GM18517 (cell line): ENCODE measurements around the gene KCNJ10.
"Not testable (repeated sequence)": the region's sequence is repeated elsewhere in the genome, so short reads cannot be mapped to it uniquely, and the experiment has no call there.

Source experiments
- ATAC-seq: cut with Tn5 transposase; IDR thresholded peaks from one replicate; pipeline ENCODE4 v1.9.1; 2021; ENCODE audit warnings: mild to moderate bottlenecking, moderate library complexity; ENCODE audit not compliant: unreplicated experiment

KCNJ10 gene

DNA sequence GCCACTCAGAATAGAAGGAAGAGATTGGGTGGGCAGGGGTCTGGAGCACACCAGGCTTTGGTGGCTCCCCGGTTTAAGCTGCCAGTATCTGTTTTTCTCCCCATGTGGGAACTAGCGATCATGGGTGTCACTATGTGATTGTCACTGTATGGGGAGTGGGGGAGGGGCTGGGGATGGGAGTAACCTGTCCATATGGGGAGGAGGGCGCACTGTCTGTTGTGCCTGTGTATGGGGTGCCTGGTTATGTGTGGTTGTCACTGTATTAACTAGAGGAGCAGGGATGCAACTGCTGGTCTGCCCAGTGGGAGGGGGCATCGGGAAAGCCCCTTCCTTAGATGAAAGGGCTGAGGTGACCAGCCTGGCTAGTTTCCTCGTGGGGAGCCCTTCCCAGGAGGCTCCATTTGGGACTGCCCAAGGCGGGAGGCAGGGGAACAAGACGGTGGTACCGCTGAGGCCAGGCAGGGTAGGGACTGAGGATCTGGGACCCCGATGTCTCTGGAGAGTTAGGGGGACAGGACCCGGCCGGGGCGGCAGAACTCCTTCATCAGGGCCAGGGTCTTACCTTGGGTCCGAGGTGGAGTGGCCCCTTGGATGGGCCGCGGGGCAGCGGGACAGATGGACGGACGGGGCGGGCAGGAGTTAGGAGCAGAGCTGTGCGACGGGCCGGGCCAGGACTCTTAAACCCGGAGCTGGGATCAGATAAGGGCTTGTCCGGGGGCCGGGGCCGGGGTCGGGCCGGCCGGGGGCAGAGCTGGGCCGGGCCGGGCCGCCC lies at the start of gene KCNJ10:
Gene KCNJ10 (minus strand): TSS at position 701 of the 772 bp plus-strand sequence. CDS start 27,628 bp downstream, outside the sequence.
- ATAC-seq = no peak

DNA sequence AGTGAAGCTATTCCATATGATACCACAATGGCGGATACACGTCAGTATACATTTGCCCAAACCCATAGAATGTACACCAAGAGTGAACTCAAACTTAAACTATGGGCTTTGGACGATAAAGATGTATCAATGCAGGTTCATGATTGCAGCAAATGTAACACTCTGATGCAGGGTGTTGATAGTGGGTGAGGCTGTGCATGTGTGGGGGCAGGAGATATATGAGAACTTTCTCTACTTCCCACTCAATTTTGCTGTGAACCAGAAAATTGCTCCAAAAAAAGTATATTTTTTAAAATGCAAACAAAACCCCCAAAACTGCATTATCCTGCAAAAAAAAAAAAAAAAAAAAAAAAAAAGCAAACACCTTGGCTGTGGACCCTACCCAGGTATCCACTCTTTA lies 49.0 kb upstream of the KCNJ10 start:
- ATAC-seq = no peak

DNA sequence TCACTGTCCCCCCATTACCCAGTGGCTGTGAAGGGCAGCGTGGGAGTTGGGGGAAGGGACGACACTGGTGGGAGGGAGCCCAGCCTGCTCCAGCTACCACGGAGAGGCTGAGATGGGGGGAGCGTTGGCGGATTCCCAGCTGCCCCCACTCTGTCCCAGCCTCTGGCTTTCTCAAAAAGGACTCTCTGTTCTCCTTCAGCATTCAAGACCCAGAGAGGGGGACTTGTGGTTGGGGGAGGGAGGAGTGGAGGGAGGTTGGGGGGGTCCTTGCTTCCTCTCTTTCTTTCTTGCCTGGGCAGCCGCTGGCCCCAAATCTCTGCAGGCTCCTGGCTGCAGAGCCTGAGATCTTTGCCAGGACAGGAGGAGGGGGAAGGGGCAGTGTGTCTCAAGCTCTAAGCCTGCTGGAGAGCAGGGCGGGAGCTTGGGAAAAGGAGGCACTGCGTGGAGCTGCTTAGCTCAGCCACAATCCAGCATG lies 47.8 kb upstream of the KCNJ10 start:
- no peak for ATAC-seq

DNA sequence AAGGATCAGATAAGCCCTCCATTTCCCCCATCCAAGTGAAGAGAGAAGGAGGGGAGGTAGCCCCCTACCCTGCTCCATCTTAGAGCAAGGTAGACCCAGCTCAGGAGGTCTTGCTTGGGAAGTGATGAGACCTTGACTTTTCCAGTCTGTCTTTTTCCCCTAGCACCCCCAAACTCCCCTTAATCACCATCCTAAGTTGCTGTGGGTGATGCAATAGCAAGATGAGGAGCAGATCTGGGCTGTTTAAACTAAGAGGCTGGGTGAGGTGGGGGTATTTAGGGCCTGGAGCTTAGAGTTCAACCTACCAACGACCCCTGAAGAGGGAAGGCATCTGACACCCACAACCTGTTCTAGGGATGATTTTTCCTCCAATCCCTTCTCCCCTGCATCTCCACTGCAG lies 47.3 kb upstream of the KCNJ10 start:
- ATAC-seq = no peak

DNA sequence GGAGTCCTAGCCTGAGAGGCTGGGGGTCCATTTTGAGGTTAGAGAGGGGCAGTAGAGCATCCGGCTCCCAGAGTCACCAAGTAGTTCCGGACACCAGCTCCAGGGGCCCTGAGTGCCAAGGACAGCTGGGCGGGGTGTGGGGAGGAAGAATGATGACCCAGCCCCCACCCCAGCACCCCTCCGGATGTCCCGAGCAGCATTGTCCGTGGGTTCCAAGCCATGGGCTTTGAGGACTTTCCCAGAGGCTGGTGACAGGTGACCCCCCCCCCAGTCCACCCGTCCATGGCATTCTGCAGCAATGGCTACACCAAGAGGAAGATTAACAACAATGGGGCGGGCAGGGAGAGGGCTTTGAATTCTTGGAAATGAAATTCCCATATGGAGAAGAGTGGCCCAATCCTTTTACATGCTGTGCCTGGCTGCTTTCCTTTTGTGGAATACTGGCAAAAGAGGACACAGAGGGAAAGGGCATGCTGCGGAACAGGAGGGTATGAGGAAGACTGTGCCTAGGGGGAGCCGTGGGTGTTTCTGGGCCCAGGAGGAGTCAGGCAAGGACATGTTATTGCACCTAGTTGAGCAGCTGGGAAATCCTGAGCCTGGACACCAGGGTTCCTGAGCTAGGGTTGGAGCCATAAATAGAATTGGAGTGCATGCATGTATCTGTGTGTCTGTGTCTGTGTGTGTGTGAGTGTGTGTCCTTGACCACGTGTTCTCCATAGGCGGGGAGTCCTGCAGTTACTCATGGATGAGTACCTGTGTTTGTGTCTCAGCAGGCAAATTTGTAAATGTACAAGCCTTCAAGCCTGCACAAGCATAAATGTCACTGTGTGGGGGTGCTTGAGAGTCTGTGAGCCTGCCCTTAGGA lies 46.6 kb upstream of the KCNJ10 start:
- no peak for ATAC-seq

DNA sequence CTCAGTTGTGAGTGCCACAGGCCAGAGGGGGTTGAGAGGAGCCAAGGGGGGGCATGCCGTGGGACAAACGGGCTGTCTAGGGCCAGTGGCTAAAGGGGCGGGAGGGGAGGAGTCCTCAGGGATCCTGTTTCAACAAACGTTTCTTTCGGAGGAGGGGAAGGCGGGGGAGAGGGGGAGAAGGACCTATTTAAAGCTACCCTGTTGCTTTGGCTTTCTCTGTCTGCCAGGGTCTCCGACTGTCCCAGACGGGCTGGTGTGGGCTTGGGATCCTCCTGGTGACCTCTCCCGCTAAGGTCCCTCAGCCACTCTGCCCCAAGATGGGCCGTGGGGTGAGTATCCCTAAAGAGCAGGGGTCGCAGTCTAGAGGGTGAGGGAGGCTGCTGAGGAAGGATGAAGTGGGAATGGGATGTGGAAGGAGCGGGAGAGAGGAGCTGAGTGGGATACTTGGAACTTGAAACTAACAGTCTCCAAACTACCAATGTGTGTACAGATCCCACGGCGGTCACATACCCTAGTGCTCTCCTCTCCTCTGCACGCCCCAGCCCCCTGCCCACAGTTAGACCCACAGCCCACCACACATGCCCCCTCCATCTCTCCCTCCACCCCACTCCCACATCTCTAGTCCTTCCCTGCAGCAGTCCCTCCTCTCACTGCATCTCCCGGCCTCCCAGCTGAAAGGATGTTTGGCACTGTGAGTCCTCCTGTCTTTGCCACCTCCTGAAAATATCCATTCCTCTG lies 45.8 kb upstream of the KCNJ10 start, which contains the start of gene ATP1A2:
Gene ATP1A2 (plus strand): TSS at position 215 of the 738 bp plus-strand sequence. CDS start 103 bp downstream, at position 318.
- ATAC-seq = no peak

DNA sequence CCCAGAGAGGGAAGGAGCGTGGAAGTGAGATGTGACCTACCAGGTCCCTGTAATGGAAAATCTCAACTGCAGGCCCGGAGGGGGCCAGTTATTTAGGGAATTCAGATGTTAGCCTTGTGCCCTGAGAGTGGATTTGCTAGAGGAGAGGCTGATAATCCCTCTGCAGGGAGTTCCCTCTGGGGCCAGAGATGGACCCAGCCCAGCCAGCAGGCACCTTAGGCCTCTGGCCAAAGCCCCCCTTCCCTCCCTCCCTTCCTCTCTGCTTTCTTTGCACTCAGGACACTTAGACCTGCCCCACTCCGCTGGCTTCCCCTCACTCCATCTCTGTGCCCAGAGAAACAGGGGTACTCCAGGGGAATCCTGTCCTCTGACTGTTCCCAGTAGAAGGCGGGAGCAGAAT lies 44.1 kb upstream of the KCNJ10 start:
- ATAC-seq = no peak

DNA sequence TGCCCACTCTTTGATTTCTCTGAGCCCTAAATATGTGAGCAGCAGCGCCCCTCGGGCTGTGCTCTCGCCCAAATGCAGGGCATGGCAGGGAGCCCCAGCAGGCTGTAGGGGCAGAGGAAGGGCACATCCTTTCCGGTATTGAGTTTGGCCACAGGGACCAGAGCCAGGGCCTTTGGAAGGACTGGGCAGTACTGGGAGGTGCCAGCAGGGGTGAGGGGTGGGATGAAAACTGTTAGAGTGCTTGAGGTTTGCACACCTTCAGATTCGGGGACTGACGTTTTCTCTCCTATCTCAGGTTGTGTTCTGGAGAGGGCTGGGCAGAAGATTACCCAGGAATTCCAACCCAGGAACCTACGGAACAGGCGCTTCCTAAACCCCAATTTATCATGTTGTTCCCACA lies 43.4 kb upstream of the KCNJ10 start:
- ATAC-seq = no peak

DNA sequence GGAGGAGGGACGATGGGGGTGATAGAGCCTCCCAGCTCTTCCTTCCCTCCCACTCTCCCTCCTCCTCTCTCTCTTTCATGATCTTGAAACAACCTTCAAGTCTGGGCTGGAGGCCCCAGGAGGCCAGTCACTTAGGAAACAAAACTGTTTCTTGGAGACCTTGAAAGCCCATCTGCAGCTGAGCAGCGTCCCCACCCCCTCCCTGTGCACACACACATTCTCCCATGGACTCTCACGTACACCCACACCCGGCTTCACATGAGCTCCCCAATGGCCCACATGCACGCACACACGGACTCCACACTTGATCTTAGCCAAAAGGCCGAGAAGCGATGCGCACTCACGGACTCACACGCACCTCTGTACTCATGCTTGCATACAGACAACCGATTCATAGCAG lies 42.4 kb upstream of the KCNJ10 start:
- no peak for ATAC-seq

DNA sequence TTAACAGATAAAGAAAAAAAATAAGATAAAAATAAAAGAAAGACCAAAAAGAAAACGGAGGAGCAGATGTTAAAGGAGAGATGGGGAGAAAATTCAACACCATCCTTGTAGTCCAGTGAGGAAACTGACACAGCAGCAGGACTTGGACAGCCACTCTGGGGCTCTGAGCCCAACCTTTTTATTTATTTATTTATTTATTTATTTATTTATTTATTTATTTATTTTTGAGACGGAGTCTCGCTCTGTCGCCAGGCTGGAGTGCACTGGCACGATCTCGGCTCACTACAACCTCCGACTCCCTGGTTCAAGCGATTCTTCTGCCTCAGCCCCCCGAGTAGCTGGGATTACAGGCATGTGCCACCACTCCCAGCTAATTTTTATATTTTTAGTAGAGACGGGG lies 41.5 kb upstream of the KCNJ10 start:
- ATAC-seq = not testable (repeated sequence)

DNA sequence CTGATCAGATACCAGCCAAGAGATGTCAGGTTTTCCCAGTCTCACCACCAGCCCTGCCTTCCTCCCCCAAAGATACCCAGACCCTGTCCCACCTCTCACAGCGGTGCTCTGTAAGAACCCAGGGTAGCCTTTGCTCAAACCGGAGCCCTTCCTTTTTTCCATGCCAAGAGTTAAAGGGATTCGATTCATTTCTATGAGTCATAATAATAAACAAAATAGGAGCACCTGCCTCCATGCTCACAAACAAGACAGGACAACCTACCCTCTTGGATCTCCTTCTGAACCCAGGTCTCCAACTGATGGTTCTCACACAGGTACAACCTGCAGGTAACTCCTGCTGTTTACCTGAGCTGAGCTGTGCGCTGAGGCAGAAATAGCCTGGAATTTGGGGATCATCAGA lies 39.7 kb upstream of the KCNJ10 start:
- no peak for ATAC-seq

DNA sequence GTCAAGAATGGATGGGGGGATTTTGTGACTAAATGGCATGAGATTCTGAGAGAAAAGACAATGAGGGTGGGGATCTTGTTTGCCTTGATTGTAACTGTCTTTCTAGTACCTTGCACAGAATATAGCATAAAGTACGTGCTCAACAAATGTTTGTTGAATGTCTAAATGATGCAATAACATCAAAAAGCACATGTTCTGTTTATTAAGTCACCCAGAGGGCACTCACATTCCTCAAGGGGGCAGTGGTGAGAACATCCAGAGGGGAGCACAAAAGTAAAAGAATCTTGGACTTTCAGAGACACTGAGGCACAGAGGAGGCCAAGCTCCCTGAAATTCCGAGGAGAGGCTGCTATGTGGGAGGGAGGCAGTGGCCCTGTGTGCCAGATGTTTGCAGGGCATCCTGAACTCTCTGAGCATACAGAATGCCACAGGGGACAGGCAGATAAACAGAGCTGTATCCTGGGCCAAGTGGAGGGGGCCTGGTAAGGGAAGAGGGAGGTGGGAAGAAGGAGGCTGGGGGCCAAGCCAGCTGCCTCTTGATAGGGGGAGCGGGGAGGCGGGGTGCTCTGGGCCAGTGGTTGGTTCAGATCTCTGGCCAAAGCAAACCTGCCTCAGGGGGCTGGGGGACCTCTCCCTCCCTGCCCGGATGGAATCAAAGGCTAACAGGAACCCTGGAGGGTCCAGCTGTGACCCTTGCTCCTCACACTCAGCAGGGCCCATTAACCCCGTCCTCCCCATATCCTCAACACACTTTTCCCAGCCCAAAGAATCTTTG lies 39.1 kb upstream of the KCNJ10 start:
- ATAC-seq = no peak

DNA sequence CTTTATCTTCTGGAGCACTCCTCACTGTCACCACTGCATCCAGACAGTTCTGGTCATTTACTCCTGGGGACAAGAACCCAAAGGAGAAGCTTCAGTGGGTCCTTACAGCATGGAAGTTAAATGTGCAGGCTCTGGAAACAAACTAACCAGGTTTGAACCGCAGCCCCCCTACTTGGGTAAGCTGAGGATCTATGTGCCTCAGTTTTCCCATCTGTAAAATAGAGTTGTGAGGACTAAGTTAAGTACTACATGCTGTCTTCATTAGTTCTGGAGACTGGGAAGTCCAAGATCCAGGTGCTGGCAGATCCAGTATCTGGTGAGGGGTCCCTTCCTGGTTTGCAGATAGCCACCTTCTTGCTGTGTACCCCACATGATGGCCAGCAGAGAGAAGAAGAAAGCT lies 37.6 kb upstream of the KCNJ10 start:
- no peak for ATAC-seq

DNA sequence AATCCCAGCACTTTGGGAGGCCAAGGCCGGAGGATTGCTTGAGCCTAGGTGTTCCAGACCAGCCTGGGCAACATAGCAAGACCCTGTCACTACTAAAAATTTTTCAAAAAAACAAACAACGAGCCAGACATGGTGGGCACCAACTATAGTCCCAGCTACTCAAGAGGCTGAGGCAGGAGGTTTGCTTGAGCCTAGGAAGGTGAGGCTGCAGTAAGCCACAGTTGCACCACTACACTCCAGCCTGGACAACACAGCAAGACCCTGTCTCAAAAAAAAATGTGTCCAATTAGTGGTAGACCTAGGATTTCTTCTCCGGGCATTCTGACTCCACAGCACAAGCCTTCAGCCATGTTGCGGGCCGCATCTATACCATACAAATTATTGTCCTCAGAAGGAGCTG lies 35.2 kb upstream of the KCNJ10 start:
- no peak for ATAC-seq

DNA sequence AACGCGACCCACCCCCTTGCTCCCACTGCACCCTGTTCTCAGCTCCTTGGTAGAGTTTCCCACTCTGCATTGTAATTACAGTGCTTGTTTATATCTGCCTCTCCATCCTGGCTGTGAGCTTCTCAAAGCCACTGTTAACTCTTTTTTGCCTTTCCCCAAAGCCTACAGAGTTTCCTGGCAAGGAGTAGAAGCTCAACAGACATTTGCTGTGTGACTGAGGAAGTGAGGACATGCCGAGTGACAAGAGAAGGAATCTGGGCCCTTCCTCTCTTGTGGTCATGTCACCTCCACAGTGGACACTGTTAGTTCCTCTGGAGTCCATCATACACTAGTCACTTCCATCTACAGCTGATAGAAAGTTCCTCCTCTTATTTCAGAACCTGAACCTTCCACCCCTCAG lies 34.5 kb upstream of the KCNJ10 start:
- ATAC-seq = no peak

DNA sequence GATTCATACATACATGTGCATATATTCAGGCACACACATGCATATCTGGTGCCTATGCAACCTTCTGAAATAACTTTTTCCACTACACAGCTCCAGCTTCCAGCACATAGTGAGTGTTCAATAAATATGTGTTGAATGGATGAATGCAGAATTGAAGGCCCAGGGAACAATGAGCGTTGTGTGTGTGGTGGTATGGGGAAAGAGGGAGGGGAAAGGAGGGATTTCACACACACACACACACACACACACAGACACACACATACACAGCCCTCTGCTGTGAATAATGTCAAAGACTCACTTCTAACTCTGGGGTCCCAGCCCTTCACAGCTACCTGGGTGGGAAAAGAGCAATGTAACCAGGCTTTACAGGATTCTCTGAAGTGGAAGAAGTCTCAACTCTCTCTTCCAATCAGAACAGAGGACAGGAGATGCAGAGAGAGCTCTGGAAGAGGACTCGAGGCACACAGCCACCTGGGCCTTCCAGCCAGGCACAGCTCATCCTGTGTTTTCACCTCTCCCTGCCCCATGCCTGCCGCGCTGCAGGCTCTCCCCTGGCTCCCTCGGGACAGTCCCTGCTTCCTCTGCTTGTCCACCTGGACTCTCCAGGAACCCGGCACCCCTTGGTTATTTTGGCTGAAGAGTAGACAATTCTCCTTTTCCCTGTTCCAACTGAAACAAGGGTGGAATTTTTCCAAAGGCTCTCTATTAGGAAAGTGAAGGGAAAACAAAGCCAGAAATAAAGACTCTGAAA lies 33.9 kb upstream of the KCNJ10 start:
- no peak for ATAC-seq

DNA sequence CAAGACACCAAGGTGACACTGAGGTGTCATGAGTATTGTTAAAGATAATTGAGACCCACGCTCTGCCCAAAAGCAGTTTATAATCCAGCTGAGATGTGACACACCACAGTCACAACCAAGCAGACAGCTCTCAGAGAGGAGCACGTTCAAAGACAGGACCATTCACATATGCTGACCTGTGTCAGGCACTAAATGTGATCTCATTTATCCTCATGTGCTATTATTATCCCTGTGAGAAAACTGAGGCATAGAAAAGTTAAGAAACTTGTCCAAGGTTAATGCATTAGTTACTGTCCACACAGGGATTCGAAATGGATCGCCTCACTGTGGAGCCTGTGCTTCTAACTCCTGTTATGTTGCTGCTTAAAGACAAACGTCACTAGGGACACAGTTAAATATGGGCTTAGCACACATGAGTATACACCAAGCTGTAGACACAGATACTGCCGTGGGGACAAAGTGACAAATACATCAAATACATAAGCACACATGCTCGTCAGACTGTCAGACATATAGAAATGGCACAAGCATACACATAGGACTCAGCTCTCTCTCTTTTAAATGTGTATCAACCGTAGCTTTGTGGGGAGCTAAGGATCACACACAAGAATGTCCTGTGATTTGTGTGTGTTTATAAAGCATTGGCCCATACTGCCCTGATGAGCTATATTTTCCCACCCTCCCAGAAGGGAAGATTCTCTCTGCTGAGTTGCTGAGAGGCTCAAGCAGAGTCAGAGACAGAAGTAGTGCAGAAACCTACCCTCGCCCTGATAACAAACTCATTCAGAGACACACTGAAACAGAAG lies 32.0 kb upstream of the KCNJ10 start:
- ATAC-seq = no peak

DNA sequence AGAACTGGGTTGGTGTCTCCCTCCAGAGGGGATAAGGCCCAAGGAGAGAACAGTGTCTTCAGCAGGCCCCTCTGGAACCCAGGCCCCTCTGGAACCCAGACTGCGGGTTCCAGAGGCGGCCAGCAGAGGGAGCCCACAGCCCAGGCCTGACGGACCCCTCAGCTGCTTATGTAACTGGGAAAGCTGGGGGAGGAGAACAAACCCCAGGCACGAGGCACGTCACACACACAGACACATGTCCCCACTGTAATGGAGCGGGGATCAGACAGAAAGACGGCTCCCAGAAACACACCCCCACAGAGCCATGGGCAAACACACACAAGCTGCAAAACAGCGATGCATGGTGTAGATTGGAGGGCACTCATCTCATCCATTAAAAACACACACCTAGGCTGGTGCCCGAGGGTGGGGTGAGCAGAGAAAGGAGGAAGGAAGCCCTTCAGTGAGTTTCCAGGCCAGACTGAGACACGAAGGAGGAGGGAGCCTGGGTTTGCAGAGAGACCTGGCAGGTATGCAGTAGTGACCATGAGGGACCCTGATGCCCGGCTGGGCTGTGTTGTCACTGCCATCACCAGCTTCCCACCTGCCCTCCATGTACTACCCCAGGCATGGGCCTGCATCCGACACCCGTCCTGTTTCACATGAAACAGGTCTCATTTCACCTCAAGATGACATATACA lies 31.2 kb upstream of the KCNJ10 start:
- ATAC-seq = no peak
